Breast epithelium (tissue), 3 donors: ENCODE data around the gene EPC1.

Source experiments
- CTCF ChIP-seq, 3 donors: fragments of 450-650 bp; IDR thresholded peaks; one replicate each; pipeline ENCODE4 v1.5.1; 2016 to 2017; ENCODE audit warnings: antibody characterized with exemption in 3 of 3, mild to moderate bottlenecking in 3 of 3, moderate library complexity in 3 of 3
- POLR2AphosphoS5 ChIP-seq, 3 donors: sonication (generic); formaldehyde crosslinking; IDR thresholded peaks; one replicate each; pipeline ENCODE4 v1.6.1; 2017; ENCODE audit warnings: antibody characterized with exemption in 3 of 3

GRCh38 chr10:32307609-32308008, 39.3 kb downstream of the EPC1 start:
- TF ChIP-seq CTCF (IDR thresholded peaks at IDR 0.05) (no peak), POLR2AphosphoS5 (IDR thresholded peaks at IDR 0.05) (no peak)
